Thoracic aorta (tissue), 2 donors: ENCODE measurements around the gene COPS2. TPM values are rescaled to one million over a fixed set of nuclear protein-coding genes. Genes with fewer than 3 reads are reported as not detected.

Experiments used
- ATAC-seq: fragments of 150-250 bp; one replicate; pipeline ENCODE4 v1.8.0; 2017; ENCODE audit warnings: low read depth; ENCODE audit not compliant: insufficient number of reproducible peaks, low FRiP score
- DNase-seq: peaks from one replicate; pipeline ENCODE4 v3.0.0-alpha.2; 2020; ENCODE audit warnings: low spot score
- H3K27ac ChIP-seq, 2 donors: fragments of 200-600 bp; sonication (generic); 1 replicate in 1 of 2; 2 replicates in 1 of 2; pipeline ENCODE4 v1.5.1; 2016; ENCODE audit warnings: mild to moderate bottlenecking in 2 of 2, moderate library complexity in 2 of 2
- H3K27me3 ChIP-seq: fragments of 200-600 bp; sonication (generic); replicated peaks from 2 replicates; pipeline ENCODE4 v1.6.0; 2016; ENCODE audit warnings: mild to moderate bottlenecking; ENCODE audit not compliant: insufficient read depth
- H3K36me3 ChIP-seq: fragments of 200-600 bp; sonication (generic); one replicate; pipeline ENCODE4 v1.5.1; 2016
- H3K4me1 ChIP-seq, 2 donors: fragments of 200-600 bp; sonication (generic); 1 replicate in 1 of 2; 2 replicates in 1 of 2; pipeline versions ENCODE4 v1.5.1 to v1.6.0; 2016; ENCODE audit warnings: low read depth in 2 of 2, mild to moderate bottlenecking in 1 of 2; ENCODE audit not compliant: control insufficient read depth in 1 of 2
- H3K4me3 ChIP-seq: fragments of 200-600 bp; sonication (generic); 2 replicates; pipeline ENCODE4 v1.5.1; 2016; ENCODE audit warnings: mild to moderate bottlenecking
- H3K9me3 ChIP-seq: fragments of 200-600 bp; sonication (generic); 2 replicates; pipeline ENCODE4 v1.5.1; 2016
- total RNA-seq, 2 donors: library from RNA; depleted of rRNA; stranded (reverse); fragments of >200 nt; gene quantifications; one replicate each; pipeline versions ENCODE4 v1.1.0 to v1.2.3, GENCODE V29; 2016
- TF ChIP-seq, protein P1 (sequence below): fragments of 200-600 bp; sonication (generic); IDR thresholded peaks from one replicate; pipeline ENCODE4 v1.5.1; 2019; ENCODE audit warnings: antibody characterized with exemption

Gene COPS2
- total RNA-seq, 2 donors from 2014 or later, result 31.3 to 71.3 TPM

GRCh38 chr15:49103002-49103401 is 52.4 kb downstream of the COPS2 start:
- Histone ChIP-seq H3K27ac (no peak overlapping the region), H3K4me3 (no peak overlapping the region), H3K27me3 (no peaks in the 10 kb centered on the region), H3K9me3 (no peaks in the 10 kb centered on the region), H3K36me3 (peaks cover 3% of the 10 kb centered on the region), H3K4me1 (no peaks in the 10 kb centered on the region)
- ATAC-seq (no peak), DNase-seq (no peak)
- TF ChIP-seq, protein P1, sequence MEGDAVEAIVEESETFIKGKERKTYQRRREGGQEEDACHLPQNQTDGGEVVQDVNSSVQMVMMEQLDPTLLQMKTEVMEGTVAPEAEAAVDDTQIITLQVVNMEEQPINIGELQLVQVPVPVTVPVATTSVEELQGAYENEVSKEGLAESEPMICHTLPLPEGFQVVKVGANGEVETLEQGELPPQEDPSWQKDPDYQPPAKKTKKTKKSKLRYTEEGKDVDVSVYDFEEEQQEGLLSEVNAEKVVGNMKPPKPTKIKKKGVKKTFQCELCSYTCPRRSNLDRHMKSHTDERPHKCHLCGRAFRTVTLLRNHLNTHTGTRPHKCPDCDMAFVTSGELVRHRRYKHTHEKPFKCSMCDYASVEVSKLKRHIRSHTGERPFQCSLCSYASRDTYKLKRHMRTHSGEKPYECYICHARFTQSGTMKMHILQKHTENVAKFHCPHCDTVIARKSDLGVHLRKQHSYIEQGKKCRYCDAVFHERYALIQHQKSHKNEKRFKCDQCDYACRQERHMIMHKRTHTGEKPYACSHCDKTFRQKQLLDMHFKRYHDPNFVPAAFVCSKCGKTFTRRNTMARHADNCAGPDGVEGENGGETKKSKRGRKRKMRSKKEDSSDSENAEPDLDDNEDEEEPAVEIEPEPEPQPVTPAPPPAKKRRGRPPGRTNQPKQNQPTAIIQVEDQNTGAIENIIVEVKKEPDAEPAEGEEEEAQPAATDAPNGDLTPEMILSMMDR, result no peak

DNA sequence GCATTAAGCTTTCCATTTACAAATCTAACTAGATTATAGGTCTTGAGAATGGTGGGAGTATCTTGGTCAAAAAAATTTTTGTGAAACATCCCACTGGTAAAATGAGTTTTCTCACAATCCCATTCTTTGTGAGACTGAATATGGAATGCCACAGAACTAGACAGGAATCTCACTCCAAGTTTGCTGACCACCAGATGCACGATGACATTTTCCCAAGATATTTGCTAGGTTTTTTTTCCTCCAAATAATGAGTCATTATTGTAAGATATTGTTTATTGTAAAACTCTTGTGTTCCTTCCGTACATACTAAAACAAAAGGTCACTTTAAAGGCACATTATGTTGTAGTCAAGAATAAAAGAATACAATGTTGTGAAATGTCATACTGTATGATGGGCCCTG is 53.9 kb downstream of the COPS2 start:
- no peak for ATAC-seq
- H3K27ac ChIP-seq, result no peak overlapping the region
- no peaks in the 10 kb centered on the region for H3K27me3 ChIP-seq

DNA sequence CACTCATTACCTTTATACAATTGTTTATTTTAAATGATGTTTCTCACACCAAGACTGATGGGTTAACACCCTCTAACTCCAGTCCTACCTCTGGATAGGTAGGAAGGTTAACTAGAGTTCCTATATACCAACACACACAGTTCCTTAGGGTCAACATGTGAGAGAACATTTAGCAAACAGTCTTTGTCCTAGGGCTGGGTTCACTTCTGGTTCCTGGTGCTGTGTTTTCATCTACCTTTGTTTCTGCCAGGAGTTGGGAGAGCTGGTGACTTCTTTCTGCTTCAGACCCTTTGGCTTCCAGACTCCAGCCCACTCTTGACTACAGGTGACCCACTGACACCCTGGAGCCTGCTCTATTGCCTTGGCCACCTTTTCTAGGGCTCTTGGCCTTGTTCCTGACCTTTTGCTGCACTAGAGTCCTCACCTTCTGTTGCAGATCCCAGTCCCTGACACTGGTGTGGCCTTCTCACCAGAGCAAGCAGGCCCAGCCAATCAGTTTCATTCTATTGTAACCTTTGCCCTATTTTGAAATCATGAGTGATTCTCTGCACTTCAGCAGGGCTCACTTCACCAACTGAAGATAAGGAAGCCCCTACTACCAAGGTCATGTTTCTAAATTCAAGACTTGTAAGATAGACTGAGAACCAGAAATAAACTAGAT is 59.2 kb downstream of the COPS2 start:
- peaks cover 0 to 5% of the 10 kb centered on the region in 2 donors for H3K4me1 ChIP-seq
- DNase-seq, result no peak
- TF ChIP-seq, protein P1, result no peak
- ATAC-seq, result no peak
- H3K36me3 ChIP-seq, result no peaks in the 10 kb centered on the region
- H3K27me3 ChIP-seq, result no peaks in the 10 kb centered on the region
- no peaks in the 10 kb centered on the region for H3K9me3 ChIP-seq
- no peak overlapping the region for H3K27ac ChIP-seq
- H3K4me3 ChIP-seq, result no peak overlapping the region

More for the DNA sequence above, 53.9 kb downstream of the COPS2 start:
- H3K36me3 ChIP-seq, result peaks cover 3% of the 10 kb centered on the region
- DNase-seq, result no peak
- no peaks in the 10 kb centered on the region for H3K9me3 ChIP-seq
- no peak overlapping the region for H3K4me3 ChIP-seq
- H3K4me1 ChIP-seq, result no peaks in the 10 kb centered on the region
- TF ChIP-seq, protein P1, result no peak

DNA sequence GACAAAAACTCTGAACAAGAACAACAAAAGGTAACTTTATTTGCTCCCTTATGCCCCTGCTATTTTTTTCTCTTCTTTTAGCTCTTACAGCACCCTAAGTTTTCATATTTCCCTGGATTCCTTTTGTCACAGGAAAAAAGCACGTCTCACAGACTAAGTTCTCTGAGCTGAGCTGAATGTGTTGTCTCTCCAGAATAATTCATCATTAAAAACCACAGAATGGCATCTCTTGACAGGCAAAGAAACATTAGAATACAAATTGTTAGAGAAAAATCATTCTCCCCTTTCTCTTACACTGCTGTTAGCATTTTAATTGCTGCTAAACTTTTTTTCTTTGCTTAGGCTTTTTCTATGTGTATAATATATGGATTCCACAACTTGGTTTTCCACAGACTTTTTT is 60.5 kb downstream of the COPS2 start:
- ATAC-seq (no peak), DNase-seq (no peak)
- Histone ChIP-seq H3K9me3 (no peaks in the 10 kb centered on the region), H3K36me3 (no peaks in the 10 kb centered on the region), H3K27me3 (no peaks in the 10 kb centered on the region), H3K27ac (no peak overlapping the region), H3K4me3 (no peak overlapping the region), H3K4me1 (peaks cover 0 to 5% of the 10 kb centered on the region in 2 donors)
- TF ChIP-seq, protein P1, result no peak

DNA sequence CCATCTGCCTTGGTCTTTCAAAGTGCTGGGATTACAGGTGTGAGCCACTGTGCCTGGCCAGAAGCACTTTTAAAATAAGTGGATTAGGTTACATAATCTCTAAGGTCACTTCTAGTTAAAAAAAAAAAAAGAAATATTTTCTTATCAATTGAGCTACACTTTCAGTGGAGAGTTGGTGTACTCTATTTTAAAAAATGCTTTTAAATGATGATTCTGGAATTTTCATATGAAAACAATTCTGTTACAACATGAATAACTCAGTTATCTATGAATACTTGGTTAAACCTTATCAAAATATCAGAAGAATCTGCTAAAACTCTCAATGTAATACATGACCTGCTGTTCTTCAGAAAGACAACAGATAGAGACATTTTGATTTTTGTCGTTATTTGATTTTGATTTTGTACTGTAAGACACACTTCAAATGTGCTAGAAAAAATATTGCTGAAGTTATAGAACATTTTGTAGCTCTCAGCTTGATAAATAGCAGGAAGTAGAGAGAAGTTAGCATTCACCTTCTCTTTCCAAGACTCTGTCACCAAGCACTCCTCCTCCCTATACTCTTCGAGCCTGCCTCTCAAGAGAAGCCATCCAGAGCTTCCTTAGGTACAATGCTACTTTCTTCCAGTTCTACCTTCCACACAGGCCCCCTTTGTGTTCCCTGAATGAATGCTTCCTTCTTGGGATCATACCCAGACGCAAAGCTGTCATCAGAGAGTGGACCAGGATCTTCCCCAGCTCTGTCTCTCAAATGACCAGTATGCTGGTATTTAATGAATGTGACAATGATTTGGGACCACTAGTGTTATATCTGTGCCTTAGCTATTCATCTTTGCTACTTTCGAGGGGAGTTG is 61.9 kb downstream of the COPS2 start:
- Histone ChIP-seq H3K4me3 (no peak overlapping the region), H3K27ac (no peak overlapping the region), H3K9me3 (no peaks in the 10 kb centered on the region), H3K27me3 (no peaks in the 10 kb centered on the region), H3K4me1 (peaks cover 0 to 5% of the 10 kb centered on the region in 2 donors), H3K36me3 (no peaks in the 10 kb centered on the region)
- no peak for DNase-seq
- TF ChIP-seq, protein P1, result no peak
- no peak for ATAC-seq
